Stomach (tissue), 9 donors: Measurements from ENCODE around the gene AK6. TPM values are rescaled to one million over a fixed set of nuclear protein-coding genes. Genes with fewer than 3 reads are reported as not detected.

Experiments
- DNase-seq, 2 donors: peaks; one replicate each; pipeline versions ENCODE4 v3.0.0 to v3.0.0-alpha.2; 2013 to 2019
- H3K27ac ChIP-seq, 5 donors: fragments of 200-600 bp in 4 of 5; sonication (generic) in 4 of 5; one replicate each; pipeline ENCODE4 v1.5.1; 2013 to 2019; ENCODE audit warnings: mild to moderate bottlenecking in 1 of 5, moderate library complexity in 1 of 5
- H3K27me3 ChIP-seq, 3 donors: fragments of 200-600 bp; sonication (generic); one replicate each; pipeline ENCODE4 v1.5.1; 2017 to 2019; ENCODE audit warnings: mixed run types in 1 of 3
- H3K36me3 ChIP-seq, 4 donors: fragments of 200-600 bp; sonication (generic); 1 replicate in 3 of 4; 2 replicates in 1 of 4; pipeline ENCODE4 v1.5.1; 2016 to 2019
- H3K4me1 ChIP-seq, 4 donors: fragments of 200-600 bp; sonication (generic); one replicate each; pipeline ENCODE4 v1.5.1; 2016 to 2019
- H3K4me3 ChIP-seq, 4 donors: fragments of 200-600 bp; sonication (generic) in 3 of 4; one replicate each; pipeline ENCODE4 v1.5.1; 2016 to 2019; ENCODE audit warnings: mild to moderate bottlenecking in 1 of 4
- H3K9me3 ChIP-seq, 4 donors: fragments of 200-600 bp; sonication (generic); one replicate each; pipeline ENCODE4 v1.5.1; 2016 to 2019
- CTCF ChIP-seq, 7 experiments: fragments of 450-650 bp in 4 of 7; fragments of 200-600 bp in 3 of 7; sonication (generic) in 3 of 7; IDR thresholded peaks; one replicate each; pipeline ENCODE4 v1.5.1; 2016 to 2019; ENCODE audit warnings: antibody characterized with exemption in 7 of 7, control low read depth in 2 of 7, mild to moderate bottlenecking in 1 of 7
- EP300 ChIP-seq: sonication (generic); formaldehyde crosslinking; IDR thresholded peaks from one replicate; pipeline ENCODE4 v1.6.1; 2017; ENCODE audit warnings: antibody characterized with exemption
- POLR2A ChIP-seq, 4 donors: fragments of 450-650 bp; IDR thresholded peaks; one replicate each; pipeline ENCODE4 v1.6.1; 2016; ENCODE audit warnings: antibody characterized with exemption in 4 of 4, control low read depth in 2 of 4, mild to moderate bottlenecking in 1 of 4, moderate library complexity in 1 of 4
- POLR2AphosphoS5 ChIP-seq, 3 donors: sonication (generic); formaldehyde crosslinking; IDR thresholded peaks; one replicate each; pipeline ENCODE4 v1.6.1; 2016; ENCODE audit warnings: antibody characterized with exemption in 3 of 3
- WGBS, 5 donors: extraction: QIAGEN DNeasy Blood & Tissue Kit in 3 of 5; methylation state at CpG; one replicate each; pipeline versions ENCODE4 v1.1.5 to v1.1.7; 2013 to 2018; 5-methylcytosine and 5-hydroxymethylcytosine counted together
- intact Hi-C: fragments of 100-400 bp; cut with DNase I; formaldehyde crosslinking; loops from one replicate; pipeline ENCODE4 v1.15.1; 2023; ENCODE audit warnings: low total_unique reads
- polyA plus RNA-seq, 3 donors: library from polyadenylated mRNA; stranded (reverse); fragments of 200-250 nt; gene quantifications; one replicate each; pipeline ENCODE4 v1.2.3, GENCODE V29; 2013
- total RNA-seq, 5 donors: library from RNA; depleted of rRNA; stranded (reverse); fragments of >200 nt; gene quantifications; one replicate each; pipeline versions ENCODE4 v1.1.0 to v1.2.3, GENCODE V29; 2014 to 2016
- donor health status: healthy with polysubstance abuse.
- donor health status: Bipolar disorder and iron deficiency.
- donor health status: healthy.

The AK6 gene
- total and polyA plus RNA-seq, 8 donors = 17.5 to 45.4 (median 41.4) TPM; not detected in 2

- DNase-seq = no peak
- TF ChIP-seq CTCF (IDR thresholded peaks at IDR 0.05) = no peak
- no peak for TF ChIP-seq POLR2AphosphoS5 (IDR thresholded peaks at IDR 0.05)
- TF ChIP-seq EP300 = no peak
- TF ChIP-seq POLR2A (IDR thresholded peaks at IDR 0.05) = no peak
- 85 to 94% (median 91%) methylated on average over 8 of the region's 8 CpGs for WGBS, 5 donors
- Histone ChIP-seq H3K27ac (no peak overlapping the region), H3K27me3 (no peaks in the 10 kb centered on the region), H3K4me1 (no peaks in the 10 kb centered on the region), H3K9me3 (no peaks in the 10 kb centered on the region), H3K4me3 (no peak overlapping the region), H3K36me3 (peaks cover 0 to 72% (median 70%) of the 10 kb centered on the region in 4 donors)
- intact Hi-C loops = no loop called here
Observed at GRCh38 chr5:69305512-69305911, 63.8 kb downstream of the AK6 start.

Other genes starting within 250 kb of the AK6 start
- 10 to 100 TPM in 2 of 5 donors, 1 to 10 TPM in 2, not detected in 1; 6.2 to 31.3 (median 15.1) TPM for gene CCNB1, start 202.4 kb downstream of the AK6 start, total RNA-seq
- gene CCNB1, start 202.4 kb downstream of the AK6 start, polyA plus RNA-seq = 10 to 100 TPM in 2 of 3 donors, 1 to 10 TPM in 1; 7.2 to 34.4 (median 14.4) TPM
- 10 to 100 TPM in 2 of 5 donors, 1 to 10 TPM in 2, under 1 TPM in 1; 0.45 to 15.6 (median 1.8) TPM for gene CENPH, start 179.9 kb downstream of the AK6 start, total RNA-seq
- gene CENPH, start 179.9 kb downstream of the AK6 start, polyA plus RNA-seq = 1 to 10 TPM; 3.5 to 5.6 (median 3.7) TPM
- 10 to 100 TPM in 2 of 5 donors, 1 to 10 TPM in 1, not detected in 2; 5.8 to 51.4 (median 14.1) TPM for gene CDK7, start 134.6 kb downstream of the AK6 start, total RNA-seq
- 10 to 100 TPM; 18.2 to 30.0 (median 29.8) TPM for gene CDK7, start 134.6 kb downstream of the AK6 start, polyA plus RNA-seq
- gene CCDC125, start 36.7 kb downstream of the AK6 start, total RNA-seq = 10 to 100 TPM in 3 of 5 donors, 1 to 10 TPM in 2; 7.6 to 26.3 (median 17.4) TPM
- 10 to 100 TPM in 1 of 3 donors, 1 to 10 TPM in 2; 4.4 to 11.9 (median 5.0) TPM for gene CCDC125, start 36.7 kb downstream of the AK6 start, polyA plus RNA-seq
- 10 to 100 TPM in 2 of 5 donors, 1 to 10 TPM in 3; 1.2 to 54.2 (median 8.5) TPM for gene TAF9, start within 50 bp of the AK6 start, total RNA-seq
- 10 to 100 TPM; 52.5 to 77.9 (median 64.4) TPM for gene TAF9, start within 50 bp of the AK6 start, polyA plus RNA-seq
- 10 to 100 TPM; 11.1 to 42.5 (median 30.3) TPM for gene RAD17, start 298 bp upstream of the AK6 start, total RNA-seq
- gene RAD17, start 298 bp upstream of the AK6 start, polyA plus RNA-seq = 10 to 100 TPM in 2 of 3 donors, 1 to 10 TPM in 1; 9.4 to 13.1 (median 11.5) TPM
- 10 to 100 TPM in 4 of 5 donors, 1 to 10 TPM in 1; 5.3 to 37.1 (median 20.6) TPM for gene MARVELD2, start 45.6 kb upstream of the AK6 start, total RNA-seq
- gene MARVELD2, start 45.6 kb upstream of the AK6 start, polyA plus RNA-seq = 1 to 10 TPM; 3.7 to 4.0 (median 3.8) TPM
- 10 to 100 TPM; 17.5 to 81.9 (median 52.3) TPM for gene OCLN, start 123.3 kb upstream of the AK6 start, total RNA-seq
- gene OCLN, start 123.3 kb upstream of the AK6 start, polyA plus RNA-seq = 10 to 100 TPM in 1 of 3 donors, 1 to 10 TPM in 2; 4.4 to 12.5 (median 7.3) TPM
- gene GTF2H2C, start 190.7 kb upstream of the AK6 start, total RNA-seq = 10 to 100 TPM in 3 of 5 donors, 1 to 10 TPM in 2; 4.7 to 55.1 (median 17.4) TPM
- 10 to 100 TPM in 2 of 3 donors, 1 to 10 TPM in 1; 7.5 to 12.4 (median 11.4) TPM for gene GTF2H2C, start 190.7 kb upstream of the AK6 start, polyA plus RNA-seq